Keratinocyte (primary cell): Measurements from ENCODE around the gene TRA2A. TPM values are rescaled to one million over a fixed set of nuclear protein-coding genes. Genes with fewer than 3 reads are reported as not detected.

ENCODE experiments used
- DNase-seq: peaks from one replicate; pipeline ENCODE4 v3.0.0-alpha.2; 2011; ENCODE audit warnings: low read depth, missing footprints, low spot score
- FAIRE-seq: peaks from 2 replicates; lab custom pipeline; 2011; peaks lifted over from hg19 to GRCh38; lab: Jason Lieb, UNC
- H2AFZ ChIP-seq: 2 replicates; pipeline ENCODE4 v1.6.0; 2012; ENCODE audit warnings: low read length, control low read depth, inconsistent platforms; ENCODE audit not compliant: control insufficient read depth
- H3K27ac ChIP-seq: 2 replicates; pipeline ENCODE4 v1.5.1; 2011; ENCODE audit warnings: low read length; ENCODE audit not compliant: control insufficient read depth, insufficient read depth
- H3K27me3 ChIP-seq: 3 replicates; pipeline ENCODE4 v1.6.0; 2011; ENCODE audit warnings: low read length; ENCODE audit not compliant: control insufficient read depth, insufficient read depth; ENCODE audit errors: extremely low read depth
- H3K36me3 ChIP-seq, 2 experiments: 2 replicates in 1 of 2; 3 replicates in 1 of 2; pipeline ENCODE4 v1.5.1; 2011; ENCODE audit warnings: low read length in 2 of 2, mild to moderate bottlenecking in 1 of 2; ENCODE audit not compliant: control insufficient read depth in 2 of 2, insufficient read depth in 2 of 2; ENCODE audit errors: extremely low read depth in 1 of 2
- H3K4me1 ChIP-seq: 3 replicates; pipeline ENCODE4 v1.5.1; 2011; ENCODE audit warnings: low read length; ENCODE audit not compliant: control insufficient read depth, insufficient read depth; ENCODE audit errors: extremely low read depth
- H3K4me2 ChIP-seq: 3 replicates; pipeline ENCODE4 v1.6.0; 2011; ENCODE audit warnings: low read depth, low read length; ENCODE audit not compliant: control insufficient read depth, insufficient read depth; ENCODE audit errors: extremely low read depth
- H3K4me3 ChIP-seq, 3 experiments: fragments of 200-600 bp in 1 of 3; sonication (generic) in 1 of 3; 2 replicates in 2 of 3; 3 replicates in 1 of 3; pipeline ENCODE4 v1.5.1; 2011 to 2016; ENCODE audit warnings: low read length in 3 of 3, mild to moderate bottlenecking in 3 of 3, control low read depth in 2 of 3, inconsistent platforms in 1 of 3, low read depth in 1 of 3, mixed read lengths in 1 of 3, mixed run types in 1 of 3, moderate library complexity in 1 of 3; ENCODE audit not compliant: control insufficient read depth in 2 of 3, insufficient read depth in 2 of 3; ENCODE audit errors: extremely low read depth in 1 of 3
- H3K79me2 ChIP-seq: 2 replicates; pipeline ENCODE4 v1.6.0; 2012; ENCODE audit warnings: low read length; ENCODE audit not compliant: control insufficient read depth, insufficient read depth
- H3K9ac ChIP-seq: 3 replicates; pipeline ENCODE4 v1.6.0; 2011; ENCODE audit warnings: low read length; ENCODE audit not compliant: control insufficient read depth, insufficient read depth; ENCODE audit errors: extremely low read depth
- H3K9me1 ChIP-seq: 3 replicates; pipeline ENCODE4 v1.6.0; 2011; ENCODE audit warnings: low read length; ENCODE audit not compliant: control insufficient read depth, insufficient read depth; ENCODE audit errors: extremely low read depth
- H3K9me3 ChIP-seq: 2 replicates; pipeline ENCODE4 v1.5.1; 2012; ENCODE audit warnings: low read depth, low read length; ENCODE audit not compliant: control insufficient read depth
- H4K20me1 ChIP-seq: 3 replicates; pipeline ENCODE4 v1.6.0; 2011; ENCODE audit warnings: low read length; ENCODE audit not compliant: control insufficient read depth, insufficient read depth; ENCODE audit errors: extremely low read depth
- EZH2 ChIP-seq: IDR thresholded peaks from one replicate; pipeline ENCODE4 v1.6.1; 2012; ENCODE audit warnings: inconsistent platforms, mild to moderate bottlenecking, low read length, moderate library complexity
- dilution Hi-C: fragments of 300-500 bp; cut with MboI; formaldehyde crosslinking; loops from one replicate; pipeline ENCODE4 v1.7.0; 2020; ENCODE audit warnings: low sequenced_read_pairs; ENCODE audit not compliant: extremely low pct_ligation_motif_present
- polyA plus RNA-seq, 5 experiments: library from polyadenylated mRNA; depleted of rRNA in 3 of 5; stranded (reverse) in 3 of 5; stranded (forward) in 1 of 5; unstranded in 1 of 5; fragments of >200 nt; gene quantifications; 1 replicate in 1 of 5; 2 replicates in 3 of 5; 3 replicates in 1 of 5; pipeline versions ENCODE4 v1.2.1 to v1.2.3, GENCODE V29; 2011 to 2012; ENCODE audit warnings: missing spikeins in 2 of 5, low read depth in 1 of 5, low replicate concordance in 1 of 5
- TF ChIP-seq, protein P1 (sequence below), 3 experiments: IDR thresholded peaks in 1 of 3; conservative IDR thresholded peaks in 1 of 3; optimal IDR thresholded peaks in 1 of 3; 2 replicates in 2 of 3; 3 replicates in 1 of 3; pipeline versions ENCODE3 to v1.5.1; 2011; ENCODE audit warnings: low read length in 3 of 3, mild to moderate bottlenecking in 3 of 3, moderate library complexity in 2 of 3, control low read depth in 1 of 3, inconsistent platforms in 1 of 3; ENCODE audit not compliant: insufficient read depth in 2 of 3; ENCODE audit errors: extremely low read depth in 1 of 3

Gene TRA2A
- polyA plus RNA-seq, 1 donor (not counting 4 experiments of a cell fraction or from before 2014, with no cell fraction given), result 92.6 TPM

DNA sequence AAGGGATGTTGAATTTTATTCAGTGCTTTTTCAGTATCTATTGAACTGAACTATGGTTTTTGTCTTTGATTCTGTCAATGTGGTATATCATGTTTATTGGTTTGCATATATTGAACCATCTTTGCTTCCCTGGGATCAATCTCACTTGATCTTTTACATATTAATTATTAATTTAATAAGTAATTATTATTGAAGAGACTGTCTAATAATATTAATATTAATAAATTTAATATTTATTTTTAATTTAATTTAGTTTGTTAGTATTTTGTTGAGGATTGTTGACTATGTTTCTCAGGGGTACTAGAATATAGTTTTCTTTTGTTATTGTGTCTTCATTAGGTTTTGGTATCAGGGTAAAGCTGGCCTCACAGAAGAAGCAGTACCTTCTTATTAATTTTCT lies 26.5 kb upstream of the TRA2A start:
- dilution Hi-C loops, result no loop called here
- H3K4me1 ChIP-seq, result no peaks in the 10 kb centered on the region
- no peaks in the 10 kb centered on the region for H3K27me3 ChIP-seq
- no peak overlapping the region for H3K4me2 ChIP-seq
- no peak overlapping the region for H3K4me3 ChIP-seq
- H3K36me3 ChIP-seq, result no peaks in the 10 kb centered on the region
- no peaks in the 10 kb centered on the region for H3K9me3 ChIP-seq
- H3K9ac ChIP-seq, result no peak overlapping the region
- FAIRE-seq, result no peak
- H4K20me1 ChIP-seq, result no peaks in the 10 kb centered on the region
- H2AFZ ChIP-seq, result no peak overlapping the region
- no peak overlapping the region for H3K27ac ChIP-seq
- H3K9me1 ChIP-seq, result no peaks in the 10 kb centered on the region
- DNase-seq, result no peak
- TF ChIP-seq, protein P1, sequence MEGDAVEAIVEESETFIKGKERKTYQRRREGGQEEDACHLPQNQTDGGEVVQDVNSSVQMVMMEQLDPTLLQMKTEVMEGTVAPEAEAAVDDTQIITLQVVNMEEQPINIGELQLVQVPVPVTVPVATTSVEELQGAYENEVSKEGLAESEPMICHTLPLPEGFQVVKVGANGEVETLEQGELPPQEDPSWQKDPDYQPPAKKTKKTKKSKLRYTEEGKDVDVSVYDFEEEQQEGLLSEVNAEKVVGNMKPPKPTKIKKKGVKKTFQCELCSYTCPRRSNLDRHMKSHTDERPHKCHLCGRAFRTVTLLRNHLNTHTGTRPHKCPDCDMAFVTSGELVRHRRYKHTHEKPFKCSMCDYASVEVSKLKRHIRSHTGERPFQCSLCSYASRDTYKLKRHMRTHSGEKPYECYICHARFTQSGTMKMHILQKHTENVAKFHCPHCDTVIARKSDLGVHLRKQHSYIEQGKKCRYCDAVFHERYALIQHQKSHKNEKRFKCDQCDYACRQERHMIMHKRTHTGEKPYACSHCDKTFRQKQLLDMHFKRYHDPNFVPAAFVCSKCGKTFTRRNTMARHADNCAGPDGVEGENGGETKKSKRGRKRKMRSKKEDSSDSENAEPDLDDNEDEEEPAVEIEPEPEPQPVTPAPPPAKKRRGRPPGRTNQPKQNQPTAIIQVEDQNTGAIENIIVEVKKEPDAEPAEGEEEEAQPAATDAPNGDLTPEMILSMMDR (optimal IDR thresholded peaks at IDR 0.05 in 1 of 3, IDR thresholded peaks at IDR 0.05 in 1 of 3, conservative IDR thresholded peaks at IDR 0.05 in 1 of 3; ENCODE audit: extremely low read depth in 1 of 3, insufficient read depth in 2 of 3, low read length in 3 of 3), result no peak
- no peak for TF ChIP-seq EZH2
- H3K79me2 ChIP-seq, result no peaks in the 10 kb centered on the region

DNA sequence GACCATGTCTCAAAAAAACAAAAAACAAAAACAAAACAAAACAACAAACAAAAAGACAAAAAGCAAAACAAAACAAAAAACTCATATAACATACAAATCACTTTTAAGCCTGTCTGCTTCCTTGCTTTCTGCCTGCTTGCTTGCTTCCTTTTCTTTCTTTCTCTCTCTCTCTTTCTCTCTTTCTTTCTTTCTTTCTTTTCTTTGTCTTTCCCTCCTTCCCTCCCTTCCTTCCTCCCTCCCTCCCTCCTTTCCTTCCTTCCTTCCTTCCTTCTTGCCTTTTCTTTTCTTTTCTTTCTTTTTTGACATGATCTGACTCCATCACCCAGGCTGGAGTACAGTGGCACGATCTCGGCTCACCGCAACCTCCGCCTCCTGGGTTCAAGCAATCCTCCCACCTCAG lies 15.9 kb upstream of the TRA2A start:
- DNase-seq (no peak), FAIRE-seq (no peak)
- no peak overlapping the region for H3K9ac ChIP-seq
- dilution Hi-C loops, result no loop called here
- no peaks in the 10 kb centered on the region for H3K79me2 ChIP-seq
- no peak overlapping the region for H3K4me2 ChIP-seq
- H3K9me3 ChIP-seq, result no peaks in the 10 kb centered on the region
- no peaks in the 10 kb centered on the region for H3K4me1 ChIP-seq
- no peak overlapping the region for H2AFZ ChIP-seq
- no peak overlapping the region for H3K4me3 ChIP-seq
- H4K20me1 ChIP-seq, result no peaks in the 10 kb centered on the region
- TF ChIP-seq EZH2, result no peak
- TF ChIP-seq, protein P1 (optimal IDR thresholded peaks at IDR 0.05 in 1 of 3, IDR thresholded peaks at IDR 0.05 in 1 of 3, conservative IDR thresholded peaks at IDR 0.05 in 1 of 3; ENCODE audit: extremely low read depth in 1 of 3, insufficient read depth in 2 of 3, low read length in 3 of 3), result no peak
- H3K27me3 ChIP-seq, result no peaks in the 10 kb centered on the region
- H3K9me1 ChIP-seq, result no peaks in the 10 kb centered on the region
- H3K27ac ChIP-seq, result no peak overlapping the region
- H3K36me3 ChIP-seq, result no peaks in the 10 kb centered on the region
